Measurements from ENCODE around the gene HMX1. TPM values are rescaled to one million over a fixed set of nuclear protein-coding genes. Genes with fewer than 3 reads are reported as not detected.

HMX1 gene
- total RNA-seq, 2 donors from 2014 or later: not detected

GRCh38 chr4:8866828-8867623, 4.6 kb downstream of the HMX1 start:
- H3K27ac Mint-ChIP-seq: no peak overlapping the region
- ATAC-seq (no peak), DNase-seq (ENCODE audit: low spot score in 2 of 2) (no peak)
- H3K9me3 Mint-ChIP-seq: no peaks in the 10 kb centered on the region
- H3K36me3 Mint-ChIP-seq: peaks cover 5 to 8% of the 10 kb centered on the region in 2 donors

GRCh38 chr4:8866421-8866820, 5.2 kb downstream of the HMX1 start:
- Mint-ChIP-seq H3K36me3 (peaks cover 5 to 8% of the 10 kb centered on the region in 2 donors), H3K9me3 (no peaks in the 10 kb centered on the region), H3K27ac (no peak overlapping the region)
- ATAC-seq (no peak), DNase-seq (ENCODE audit: low spot score in 2 of 2) (no peak)

GRCh38 chr4:8865681-8866310, 5.8 kb downstream of the HMX1 start:
- Mint-ChIP-seq H3K9me3 (no peaks in the 10 kb centered on the region), H3K27ac (no peak overlapping the region), H3K36me3 (peaks cover 5 to 8% of the 10 kb centered on the region in 2 donors)
- ATAC-seq (no peak), DNase-seq (ENCODE audit: low spot score in 2 of 2) (no peak)

GRCh38 chr4:8864912-8865680, 6.5 kb downstream of the HMX1 start:
- DNase-seq (ENCODE audit: low spot score in 2 of 2): no peak
- peaks cover 5 to 8% of the 10 kb centered on the region in 2 donors for H3K36me3 Mint-ChIP-seq
- ATAC-seq: no peak
- H3K27ac Mint-ChIP-seq: no peak overlapping the region
- no peaks in the 10 kb centered on the region for H3K9me3 Mint-ChIP-seq

GRCh38 chr4:8863686-8864682, 7.7 kb downstream of the HMX1 start:
- Mint-ChIP-seq H3K27ac (no peak overlapping the region), H3K36me3 (peaks cover 5 to 8% of the 10 kb centered on the region in 2 donors), H3K9me3 (no peaks in the 10 kb centered on the region)
- no peak for ATAC-seq
- no peak for DNase-seq (ENCODE audit: low spot score in 2 of 2)

- no peaks in the 10 kb centered on the region for H3K9me3 Mint-ChIP-seq
- H3K36me3 Mint-ChIP-seq: no peaks in the 10 kb centered on the region
- no peak for ATAC-seq
- DNase-seq (ENCODE audit: low spot score in 2 of 2): no peak
- no peak overlapping the region for H3K27ac Mint-ChIP-seq
Observed at GRCh38 chr4:8862800-8863685, 8.6 kb downstream of the HMX1 start.

DNA sequence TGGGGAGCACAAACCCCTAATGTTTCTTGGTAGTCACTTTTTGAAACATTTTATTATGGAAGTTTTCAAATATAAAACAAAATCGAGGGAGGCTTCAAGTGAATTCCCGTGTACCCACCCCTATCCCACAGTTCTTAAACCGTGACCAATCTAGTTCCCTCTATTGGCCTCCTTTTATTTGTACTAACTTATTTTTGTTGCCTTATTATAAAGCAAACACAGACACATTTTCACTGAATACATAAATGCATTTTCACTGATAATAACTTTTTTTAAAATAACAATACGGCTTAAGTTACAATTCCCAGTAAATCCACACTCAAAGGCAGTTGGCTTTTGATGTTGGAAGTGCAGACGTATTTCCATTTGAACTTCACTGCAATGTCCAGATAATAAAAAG, 9.3 kb downstream of the HMX1 start:
- DNase-seq (ENCODE audit: low spot score in 2 of 2): no peak
- no peaks in the 10 kb centered on the region for H3K9me3 Mint-ChIP-seq
- no peak for ATAC-seq
- H3K27ac Mint-ChIP-seq: no peak overlapping the region
- no peaks in the 10 kb centered on the region for H3K36me3 Mint-ChIP-seq

DNA sequence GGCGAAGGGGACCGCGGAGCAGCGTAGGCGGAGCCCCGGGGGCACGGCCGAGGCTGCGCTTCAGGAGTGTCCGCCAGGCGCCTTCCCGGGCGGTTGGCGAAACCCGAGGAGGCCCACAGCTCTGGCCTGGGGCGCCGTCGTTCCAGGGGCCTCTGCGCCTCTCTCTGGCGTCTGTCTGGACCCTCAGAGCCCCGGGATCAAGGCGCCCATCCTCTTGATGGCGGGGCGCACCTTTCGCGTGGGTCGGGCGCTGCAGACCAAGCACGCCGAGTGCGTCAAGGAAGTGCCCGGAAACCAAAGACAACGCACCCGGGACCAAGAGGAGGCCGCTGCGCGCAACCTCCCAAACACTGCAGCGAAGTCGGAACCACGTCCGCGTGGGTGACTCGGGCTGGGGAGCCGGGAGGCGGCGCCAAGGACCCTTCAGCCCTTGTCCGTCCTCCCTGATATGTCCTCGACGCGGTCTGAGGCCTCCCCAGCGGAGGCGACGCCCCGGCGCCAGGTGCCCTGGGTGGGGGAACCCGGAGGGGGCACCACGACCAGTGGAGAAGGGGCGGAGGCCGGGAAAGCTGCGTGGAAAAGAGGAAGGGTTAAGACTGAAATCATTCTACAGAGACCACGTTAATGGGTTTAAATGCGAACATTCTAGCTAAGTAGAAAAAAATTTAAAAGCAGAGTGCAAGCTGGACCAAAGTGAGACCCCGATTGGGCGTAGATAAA, 9.9 kb downstream of the HMX1 start:
- H3K36me3 Mint-ChIP-seq: no peaks in the 10 kb centered on the region
- DNase-seq (ENCODE audit: low spot score in 2 of 2) (no peak), ATAC-seq (no peak)
- H3K9me3 Mint-ChIP-seq: no peaks in the 10 kb centered on the region
- H3K27ac Mint-ChIP-seq: no peak overlapping the region

DNA sequence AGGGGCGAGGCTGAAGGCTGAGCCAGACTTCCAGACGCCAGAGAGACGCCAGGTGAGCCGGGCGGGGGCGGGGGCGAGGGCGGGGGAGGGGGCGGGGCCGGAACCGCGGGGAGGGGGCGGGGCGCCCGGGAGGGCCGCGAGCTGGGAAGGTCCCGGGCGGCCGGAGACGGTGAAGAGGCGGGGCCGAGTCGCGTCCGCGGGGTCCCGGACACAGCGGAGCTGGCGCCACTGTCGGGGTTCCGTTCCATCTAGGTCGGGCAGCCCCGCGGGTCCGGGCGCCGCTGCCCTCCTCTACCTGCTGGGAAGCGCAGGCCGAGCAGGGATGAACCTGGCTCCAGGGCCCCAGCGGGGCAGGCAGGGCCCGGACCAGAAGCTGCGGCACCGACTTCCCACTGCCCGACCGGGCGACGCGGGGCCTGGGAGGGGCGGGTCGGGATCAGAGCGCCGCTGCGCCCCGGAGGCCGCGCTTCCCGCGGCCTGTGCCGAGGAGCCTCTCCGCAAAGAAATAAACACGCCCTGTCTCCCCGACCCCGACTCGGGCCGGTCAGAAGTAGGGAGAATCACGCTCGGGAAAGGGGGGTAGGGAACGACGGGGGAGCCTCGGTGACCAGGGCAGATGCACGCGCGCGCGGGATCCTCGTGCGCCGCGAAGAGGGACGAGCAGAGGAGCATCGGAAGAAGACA, 10.6 kb downstream of the HMX1 start:
- Mint-ChIP-seq H3K36me3 (peaks cover 0 to 1% of the 10 kb centered on the region in 2 donors), H3K27ac (no peak overlapping the region), H3K9me3 (no peaks in the 10 kb centered on the region)
- ATAC-seq (no peak), DNase-seq (ENCODE audit: low spot score in 2 of 2) (no peak)

DNA sequence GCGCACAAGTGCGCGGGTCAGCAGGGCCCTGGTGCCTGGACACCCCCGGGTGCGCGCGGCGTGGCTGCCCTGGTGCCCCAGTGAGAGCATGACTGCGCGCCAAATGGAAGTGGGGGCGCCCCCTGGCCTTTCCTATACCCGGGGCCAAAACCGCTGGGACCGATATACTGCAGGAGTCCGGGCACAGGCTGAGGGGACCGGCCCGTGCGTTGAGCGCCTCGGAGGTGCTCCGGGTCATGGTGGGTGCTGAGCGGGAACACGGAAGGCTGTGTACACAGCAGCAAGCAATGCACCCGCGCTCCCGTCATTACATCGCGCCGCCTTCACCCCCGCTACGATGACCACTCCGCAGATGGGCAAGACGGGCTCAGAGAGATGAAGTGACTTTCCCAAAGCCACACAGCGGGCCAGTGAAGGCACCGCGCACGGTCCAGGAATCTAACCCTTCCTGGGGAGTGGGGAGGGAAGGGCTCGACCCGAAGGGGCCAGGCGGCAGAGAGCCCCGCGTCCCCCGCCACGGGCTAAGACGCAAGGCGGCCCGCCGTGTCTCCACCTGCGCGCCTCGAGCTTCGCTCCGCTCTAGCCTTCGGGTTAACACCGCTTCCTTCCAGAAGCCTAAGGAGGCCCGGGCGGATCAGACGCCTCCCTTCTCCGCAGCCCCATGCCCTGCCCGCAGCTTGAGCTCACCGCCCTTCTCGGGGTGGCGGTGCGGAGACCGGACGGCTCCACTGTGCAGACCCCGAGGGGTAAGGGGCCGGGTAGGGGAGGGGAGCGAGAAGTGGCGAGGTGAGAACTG, 11.3 kb downstream of the HMX1 start:
- no peak for DNase-seq (ENCODE audit: low spot score in 2 of 2)
- ATAC-seq: no peak
- H3K27ac Mint-ChIP-seq: no peak overlapping the region
- no peaks in the 10 kb centered on the region for H3K9me3 Mint-ChIP-seq
- H3K36me3 Mint-ChIP-seq: peaks cover 0 to 4% of the 10 kb centered on the region in 2 donors

DNA sequence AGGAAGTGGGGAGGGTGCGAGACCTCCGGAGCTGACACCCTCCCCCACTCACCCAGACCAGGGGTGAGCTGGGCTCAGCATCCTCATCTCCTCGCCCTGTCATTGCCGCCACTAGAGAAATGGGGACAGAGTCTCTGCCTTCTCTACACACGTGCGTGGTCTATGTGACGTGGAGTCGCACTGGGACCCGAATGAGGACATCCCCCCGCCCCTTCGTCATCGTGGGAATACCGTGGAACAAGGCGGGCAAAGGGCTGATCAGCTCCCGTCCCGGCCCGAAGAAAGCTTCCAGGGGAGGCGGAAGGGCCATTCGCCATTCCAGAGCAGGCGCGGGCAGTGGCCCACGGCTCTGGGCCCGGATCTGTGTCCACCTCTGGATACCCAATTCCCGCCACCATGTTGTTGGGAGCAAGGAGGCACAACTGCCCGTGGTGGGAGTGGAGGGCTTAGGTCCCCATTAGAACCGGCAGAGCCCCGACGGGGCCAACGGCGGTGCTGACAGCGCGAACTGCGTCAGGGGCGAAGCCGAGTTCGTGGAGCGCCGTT, 12.0 kb downstream of the HMX1 start:
- no peak for ATAC-seq
- no peaks in the 10 kb centered on the region for H3K9me3 Mint-ChIP-seq
- peaks cover 0 to 11% of the 10 kb centered on the region in 2 donors for H3K36me3 Mint-ChIP-seq
- DNase-seq (ENCODE audit: low spot score in 2 of 2): no peak
- peak overlapping the region in 1 of 2 donors; percentile 81 for H3K27ac Mint-ChIP-seq

- ATAC-seq: no peak
- no peak for DNase-seq (ENCODE audit: low spot score in 2 of 2)
- peaks cover 0 to 12% of the 10 kb centered on the region in 2 donors for H3K36me3 Mint-ChIP-seq
- no peaks in the 10 kb centered on the region for H3K9me3 Mint-ChIP-seq
- no peak overlapping the region for H3K27ac Mint-ChIP-seq
Observed at GRCh38 chr4:8858701-8859210, 12.9 kb downstream of the HMX1 start.

All from activated naive CD4-positive, alpha-beta T cell treated with anti-CD3 and anti-CD28 coated beads, Interleukin-2, amount 50 U/mL, for 72 hours (primary cell).